22Rv1 (cell line): ENCODE data around the gene AIRE.

Experiments used
- ZFX ChIP-seq: fragments of 450-650 bp; IDR thresholded peaks from 2 replicates; pipeline ENCODE4 v1.6.1; 2017; ENCODE audit warnings: antibody characterized with exemption, borderline replicate concordance
- TF ChIP-seq, protein P1 (sequence below): fragments of 450-650 bp; IDR thresholded peaks from 2 replicates; pipeline ENCODE4 v1.5.1; 2017; ENCODE audit warnings: mild to moderate bottlenecking

- TF ChIP-seq, protein P1, sequence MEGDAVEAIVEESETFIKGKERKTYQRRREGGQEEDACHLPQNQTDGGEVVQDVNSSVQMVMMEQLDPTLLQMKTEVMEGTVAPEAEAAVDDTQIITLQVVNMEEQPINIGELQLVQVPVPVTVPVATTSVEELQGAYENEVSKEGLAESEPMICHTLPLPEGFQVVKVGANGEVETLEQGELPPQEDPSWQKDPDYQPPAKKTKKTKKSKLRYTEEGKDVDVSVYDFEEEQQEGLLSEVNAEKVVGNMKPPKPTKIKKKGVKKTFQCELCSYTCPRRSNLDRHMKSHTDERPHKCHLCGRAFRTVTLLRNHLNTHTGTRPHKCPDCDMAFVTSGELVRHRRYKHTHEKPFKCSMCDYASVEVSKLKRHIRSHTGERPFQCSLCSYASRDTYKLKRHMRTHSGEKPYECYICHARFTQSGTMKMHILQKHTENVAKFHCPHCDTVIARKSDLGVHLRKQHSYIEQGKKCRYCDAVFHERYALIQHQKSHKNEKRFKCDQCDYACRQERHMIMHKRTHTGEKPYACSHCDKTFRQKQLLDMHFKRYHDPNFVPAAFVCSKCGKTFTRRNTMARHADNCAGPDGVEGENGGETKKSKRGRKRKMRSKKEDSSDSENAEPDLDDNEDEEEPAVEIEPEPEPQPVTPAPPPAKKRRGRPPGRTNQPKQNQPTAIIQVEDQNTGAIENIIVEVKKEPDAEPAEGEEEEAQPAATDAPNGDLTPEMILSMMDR: peak; percentile 88
- TF ChIP-seq ZFX: no peak
Observed at GRCh38 chr21:44297525-44298290, 12.0 kb downstream of the AIRE start.
